Smooth muscle cell (in vitro differentiated cells): ENCODE measurements around the gene HSD17B12. TPM values are rescaled to one million over a fixed set of nuclear protein-coding genes. Genes with fewer than 3 reads are reported as not detected.

Experiments used
- DNase-seq: peaks from one replicate; lab custom pipeline; 2025; ENCODE audit not compliant: unreplicated experiment; lab: John Stamatoyannopoulos, UW
- H2AFZ ChIP-seq: fragments of 200-600 bp; sonication (generic); 2 replicates; pipeline ENCODE4 v1.6.0; 2016; ENCODE audit warnings: antibody characterized with exemption, low read depth, mild to moderate bottlenecking
- H3F3A ChIP-seq: fragments of 200-600 bp; sonication (generic); 2 replicates; pipeline ENCODE4 v1.6.0; 2017; ENCODE audit warnings: antibody characterized with exemption, low read depth
- H3K27ac ChIP-seq: fragments of 200-600 bp; sonication (generic); 2 replicates; pipeline ENCODE4 v1.5.1; 2016; ENCODE audit warnings: low read depth, mild to moderate bottlenecking
- H3K27me3 ChIP-seq: fragments of 200-600 bp; sonication (generic); 2 replicates; pipeline ENCODE4 v1.6.1; 2016; ENCODE audit warnings: low read depth, mild to moderate bottlenecking
- H3K36me3 ChIP-seq: fragments of 200-600 bp; sonication (generic); 2 replicates; pipeline ENCODE4 v1.5.1; 2016; ENCODE audit warnings: low read depth
- H3K4me1 ChIP-seq: fragments of 200-600 bp; sonication (generic); 2 replicates; pipeline ENCODE4 v1.5.1; 2016; ENCODE audit warnings: low read depth
- H3K4me2 ChIP-seq: fragments of 200-600 bp; sonication (generic); 2 replicates; pipeline ENCODE4 v1.6.0; 2016; ENCODE audit warnings: mild to moderate bottlenecking
- H3K4me3 ChIP-seq: fragments of 200-600 bp; sonication (generic); 2 replicates; pipeline ENCODE4 v1.5.1; 2016; ENCODE audit warnings: mild to moderate bottlenecking
- H3K79me2 ChIP-seq: fragments of 200-600 bp; sonication (generic); 2 replicates; pipeline ENCODE4 v1.6.0; 2016; ENCODE audit warnings: low read depth, mild to moderate bottlenecking
- H3K9ac ChIP-seq: fragments of 200-600 bp; sonication (generic); 2 replicates; pipeline ENCODE4 v1.6.0; 2016; ENCODE audit warnings: low read depth
- H3K9me3 ChIP-seq: fragments of 200-600 bp; sonication (generic); replicated peaks from 2 replicates; pipeline ENCODE4 v1.5.1; 2016; ENCODE audit warnings: low read depth
- H4K20me1 ChIP-seq: fragments of 200-600 bp; sonication (generic); 2 replicates; pipeline ENCODE4 v1.6.0; 2016; ENCODE audit warnings: low read depth
- CTCF ChIP-seq: fragments of 200-600 bp; sonication (generic); IDR thresholded peaks from 2 replicates; pipeline ENCODE4 v1.5.1; 2017; ENCODE audit warnings: borderline replicate concordance, mild to moderate bottlenecking, antibody characterized with exemption; ENCODE audit not compliant: insufficient read depth, poor library complexity, severe bottlenecking
- WGBS: methylation state at CpG from one replicate; pipeline ENCODE4 v1.1.7; 2016; ENCODE audit warnings: low lambda C conversion rate; 5-methylcytosine and 5-hydroxymethylcytosine counted together
- polyA plus RNA-seq: library from polyadenylated mRNA; unstranded; fragments of >200 nt; fragmentation: Nextera tagmentation; extraction: Ambion mirVana; gene quantifications from 2 replicates; pipeline ENCODE4 v1.2.1, GENCODE V29; 2016
- total RNA-seq: library from RNA; depleted of rRNA; stranded (reverse); fragments of >200 nt; gene quantifications from 2 replicates; pipeline ENCODE4 v1.2.3, GENCODE V29; 2014

HSD17B12 gene
- total and polyA plus RNA-seq, 2 experiments from 2014 or later: 74.8 to 111 TPM

GRCh38 chr11:43898574-43898973 lies 218.0 kb downstream of the HSD17B12 start:
- Histone ChIP-seq H3K27me3 (no peaks in the 10 kb centered on the region), H3K27ac (no peak overlapping the region), H3K4me2 (no peak overlapping the region), H3K4me1 (no peaks in the 10 kb centered on the region), H3K79me2 (no peaks in the 10 kb centered on the region), H4K20me1 (no peaks in the 10 kb centered on the region), H3K36me3 (peaks cover 14% of the 10 kb centered on the region), H3K9ac (no peak overlapping the region), H3K9me3 (no peaks in the 10 kb centered on the region), H2AFZ (no peak overlapping the region), H3K4me3 (no peak overlapping the region), H3F3A (no peaks in the 10 kb centered on the region)
- WGBS: 95% methylated on average over 7 of the region's 7 CpGs
- TF ChIP-seq CTCF: no peak
- no peak for DNase-seq

GRCh38 chr11:43899094-43899493 lies 218.6 kb downstream of the HSD17B12 start:
- H3K9ac ChIP-seq: no peak overlapping the region
- no peaks in the 10 kb centered on the region for H3K9me3 ChIP-seq
- H3K27me3 ChIP-seq: no peaks in the 10 kb centered on the region
- H2AFZ ChIP-seq: no peak overlapping the region
- no peaks in the 10 kb centered on the region for H3K4me1 ChIP-seq
- DNase-seq: no peak
- TF ChIP-seq CTCF: no peak
- H3F3A ChIP-seq: no peaks in the 10 kb centered on the region
- peaks cover 19% of the 10 kb centered on the region for H3K36me3 ChIP-seq
- no peak overlapping the region for H3K4me3 ChIP-seq
- WGBS: 92% methylated on average over 13 of the region's 13 CpGs
- H3K27ac ChIP-seq: no peak overlapping the region
- H3K4me2 ChIP-seq: no peak overlapping the region
- no peaks in the 10 kb centered on the region for H3K79me2 ChIP-seq
- H4K20me1 ChIP-seq: no peaks in the 10 kb centered on the region

- Histone ChIP-seq H3K27me3 (no peaks in the 10 kb centered on the region), H4K20me1 (no peaks in the 10 kb centered on the region), H3K36me3 (peaks cover 24% of the 10 kb centered on the region)
These were observed 221.0 kb downstream of the HSD17B12 start for GRCh38 chr11:43901551-43901950.

More at GRCh38 chr11:43901551-43901950, 221.0 kb downstream of the HSD17B12 start:
- no peak overlapping the region for H3K4me2 ChIP-seq
- TF ChIP-seq CTCF: no peak
- no peak overlapping the region for H3K9ac ChIP-seq
- no peak overlapping the region for H2AFZ ChIP-seq
- H3K9me3 ChIP-seq: no peaks in the 10 kb centered on the region
- H3F3A ChIP-seq: no peaks in the 10 kb centered on the region
- no peaks in the 10 kb centered on the region for H3K4me1 ChIP-seq
- H3K27ac ChIP-seq: no peak overlapping the region
- no peaks in the 10 kb centered on the region for H3K79me2 ChIP-seq
- DNase-seq: no peak
- H3K4me3 ChIP-seq: no peak overlapping the region
- WGBS: 96% methylated on average over 4 of the region's 4 CpGs
